Stimulated activated CD4-positive, alpha-beta T cell treated with anti-CD3 and anti-CD28 coated beads, Interleukin-4, amount 100 ng/mL, for 48 hours (primary cell): ENCODE measurements around the gene SFTPD.
A peak's percentile ranks its signal among the peaks of the same experiment; 100 is the strongest.
"Not testable (repeated sequence)": the region's sequence is repeated elsewhere in the genome, so short reads cannot be mapped to it uniquely, and the experiment has no call there.

Experiments
- DNase-seq, 2 donors: peaks; one replicate each; pipeline ENCODE4 v3.0.0-alpha.2; 2020; ENCODE audit warnings: low read depth in 2 of 2

The SFTPD gene

GRCh38 chr10:79925614-79926013 is 23.3 kb downstream of the SFTPD start:
- DNase-seq = no peak

GRCh38 chr10:79923669-79924068 is 25.2 kb downstream of the SFTPD start:
- no peak for DNase-seq

GRCh38 chr10:79923145-79923544 is 25.8 kb downstream of the SFTPD start:
- no peak for DNase-seq

- DNase-seq = not testable (repeated sequence)
These were observed 26.9 kb downstream of the SFTPD start for GRCh38 chr10:79922011-79922412.

DNA sequence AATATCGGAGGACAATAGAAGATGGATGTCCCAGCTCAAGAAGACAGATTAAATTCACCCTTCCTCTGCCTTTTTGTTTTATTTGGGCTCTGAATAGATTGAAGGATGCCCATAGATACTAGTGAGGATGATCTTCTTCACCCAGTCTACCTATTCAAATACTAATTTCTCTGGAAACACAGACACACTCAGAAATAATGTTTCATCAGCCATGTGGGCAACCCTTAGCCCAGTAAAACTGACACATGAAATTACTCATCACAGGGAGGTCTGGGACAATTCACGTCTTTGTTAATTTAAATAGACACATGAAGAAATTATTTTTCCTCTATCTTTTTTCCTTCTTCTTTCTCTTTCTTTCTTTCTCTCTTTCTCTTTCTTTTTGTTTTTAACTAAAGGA is 33.1 kb downstream of the SFTPD start:
- not testable (repeated sequence) for DNase-seq

- not testable (repeated sequence) for DNase-seq
These were observed 34.4 kb downstream of the SFTPD start for GRCh38 chr10:79914512-79914911.

GRCh38 chr10:79910836-79911235 is 38.1 kb downstream of the SFTPD start:
- no peak for DNase-seq

DNA sequence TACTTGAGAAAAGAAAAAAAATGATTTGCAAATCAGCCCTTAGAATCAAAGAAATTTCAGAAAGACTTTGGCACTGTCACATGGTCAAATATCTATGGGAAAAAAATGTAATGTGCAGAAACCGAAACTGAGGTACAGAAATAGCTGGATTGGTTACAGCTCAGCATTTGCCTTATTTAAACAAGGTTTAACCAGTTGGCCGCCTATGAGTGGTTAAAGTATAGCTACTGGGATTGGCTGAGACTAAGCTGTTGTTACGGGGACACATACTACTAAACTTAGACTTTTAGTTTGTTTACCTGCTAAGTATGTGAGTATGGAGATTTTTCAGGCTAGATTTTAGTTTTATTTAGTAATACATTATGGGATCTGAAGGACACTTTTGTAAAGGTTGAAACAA is 38.6 kb downstream of the SFTPD start:
- DNase-seq = no peak

- DNase-seq = no peak
These were observed 43.3 kb downstream of the SFTPD start for GRCh38 chr10:79905322-79906314.

- DNase-seq = peak; percentile 32 to 50
These were observed 44.1 kb downstream of the SFTPD start for GRCh38 chr10:79904671-79905321.

- DNase-seq = not testable (repeated sequence)
These were observed 47.3 kb downstream of the SFTPD start for GRCh38 chr10:79901571-79901970.

- no peak for DNase-seq
These were observed 50.1 kb downstream of the SFTPD start for GRCh38 chr10:79898597-79899325.

- not testable (repeated sequence) for DNase-seq
These were observed 56.0 kb downstream of the SFTPD start for GRCh38 chr10:79892896-79893295.

DNA sequence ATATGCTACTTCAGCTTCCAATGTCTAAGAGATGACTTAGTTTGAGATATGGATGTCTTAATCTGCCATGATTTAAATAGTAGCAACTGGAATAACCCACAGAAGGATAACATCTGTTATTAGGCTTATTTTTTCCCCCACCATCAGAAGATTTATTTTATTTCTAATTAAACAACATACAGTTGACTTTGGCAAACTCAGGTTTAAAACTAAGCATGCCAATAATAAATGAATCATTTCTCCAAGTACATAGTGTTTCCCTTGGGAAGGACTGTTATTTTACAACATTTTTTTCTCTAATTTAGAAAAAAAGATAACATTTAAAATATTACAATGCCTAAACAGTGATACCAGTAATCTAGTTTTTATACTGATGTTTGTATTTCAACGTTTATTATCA is 58.4 kb downstream of the SFTPD start:
- DNase-seq = no peak

GRCh38 chr10:79888984-79889383 is 59.9 kb downstream of the SFTPD start:
- DNase-seq = peak in 1 of 2 donors; percentile 9
